ENCODE results near the gene ANOS1. TPM values are rescaled to one million over a fixed set of nuclear protein-coding genes. Genes with fewer than 3 reads are reported as not detected.

ANOS1 gene
- total and polyA plus RNA-seq, 2 of the 13 experiments (the other 11 are each of a cell fraction or from before 2014, with no cell fraction given), result not detected

- TF ChIP-seq ELF1 (CRISPR knock-in tag; IDR thresholded peaks at IDR 0.05), result no peak
- no peak for TF ChIP-seq ZNF678 (CRISPR knock-in tag; IDR thresholded peaks at IDR 0.05)
- no peak for TF ChIP-seq ZNF382 (CRISPR knock-in tag; IDR thresholded peaks at IDR 0.05; ENCODE audit: borderline replicate concordance)
- no peak for TF ChIP-seq BORCS8-MEF2B (CRISPR knock-in tag; IDR thresholded peaks at IDR 0.05)
- TF ChIP-seq CERS6 (CRISPR knock-in tag; IDR thresholded peaks at IDR 0.05), result no peak
- no peak for TF ChIP-seq CC2D1A (CRISPR knock-in tag; IDR thresholded peaks at IDR 0.05)
- no peak for TF ChIP-seq DNMT1 (CRISPR knock-in tag; IDR thresholded peaks at IDR 0.05)
- no peak for TF ChIP-seq ZNF24 (IDR thresholded peaks at IDR 0.05)
- no peak for TF ChIP-seq KDM2A (CRISPR knock-in tag; IDR thresholded peaks at IDR 0.05; ENCODE audit: borderline replicate concordance, low read depth)
- TF ChIP-seq HOXA9 (CRISPR knock-in tag; IDR thresholded peaks at IDR 0.05; ENCODE audit: borderline replicate concordance), result no peak
Measured at GRCh38 chrX:8704184-8704583, 27.8 kb downstream of the ANOS1 start (continued).

- no peak for ATAC-seq
- 10% methylated on average over 1 of the region's 1 CpG for WGBS (ENCODE audit: low lambda C conversion rate)
- H3K9ac ChIP-seq (ENCODE audit: insufficient read depth, low read depth, low read length), result no peak overlapping the region
- no peaks in the 10 kb centered on the region for H3K79me2 ChIP-seq (ENCODE audit: insufficient read depth, low read length)
- ChIA-PET CTCF (ENCODE audit: low intra/inter-chr PET ratio, low total read pairs) (no interaction called here), POLR2A (no interaction called here)
- in situ Hi-C loops (cut with HindIII; ENCODE audit: extremely low pct_ligation_motif_present, low pct_unique_long_range_greater_than_20kb), result no loop called here
- FAIRE-seq, result no peak
- no peak overlapping the region for H2AFZ ChIP-seq (ENCODE audit: low read length)
- TF ChIP-seq SP1 (IDR thresholded peaks at IDR 0.05) (no peak), SP1 (CRISPR knock-in tag; IDR thresholded peaks at IDR 0.05) (no peak), FOXK1 (CRISPR knock-in tag; IDR thresholded peaks at IDR 0.05; ENCODE audit: borderline replicate concordance, low read depth) (no peak), TMF1 (CRISPR knock-in tag; IDR thresholded peaks at IDR 0.05; ENCODE audit: low read depth) (no peak), ZFP82 (CRISPR knock-in tag; IDR thresholded peaks at IDR 0.05; ENCODE audit: borderline replicate concordance) (no peak)
- intact Hi-C loops (cut with micrococcal nuclease; ENCODE audit: unreplicated experiment), result no loop called here
- H3K27ac ChIP-seq (ENCODE audit: extremely low read length, insufficient read depth, low read length), result no peak overlapping the region
- H3K9me3 ChIP-seq (ENCODE audit: low read length), result no peaks in the 10 kb centered on the region
- BruUV-seq (replicated peaks), result no TSS peak
- H3K4me3 ChIP-seq (replicated peaks in 1 of 3; ENCODE audit: insufficient read depth in 1 of 3, low read depth in 2 of 3, low read length in 3 of 3), result no peak overlapping the region
- H3K4me1 ChIP-seq (ENCODE audit: insufficient read depth, low read length), result no peaks in the 10 kb centered on the region
- no peak for DNase-seq (ENCODE audit: low spot score)
- no peaks in the 10 kb centered on the region for H3K27me3 ChIP-seq (ENCODE audit: control insufficient read depth in 1 of 2, insufficient read depth in 2 of 2, low read length in 2 of 2)
- H3K4me2 ChIP-seq (ENCODE audit: low read depth, low read length), result no peak overlapping the region
- no peaks in the 10 kb centered on the region for H3K36me3 ChIP-seq (replicated peaks in 1 of 2; ENCODE audit: control insufficient read depth in 1 of 2, insufficient read depth in 2 of 2, low read length in 2 of 2)
- no peaks in the 10 kb centered on the region for H4K20me1 ChIP-seq (ENCODE audit: insufficient read depth, low read length)
Measured at GRCh38 chrX:8692871-8693270, 39.1 kb downstream of the ANOS1 start.

All from HepG2 (cell line).